ENCODE data around the gene EZH2.

GRCh38 chr7:148930335-148930734 is 46.2 kb upstream of the EZH2 start:
- no peak for TF ChIP-seq EZH2 (IDR thresholded peaks at IDR 0.05; ENCODE audit: insufficient read depth, low read length)
- TF ChIP-seq CTCF (IDR thresholded peaks at IDR 0.05; ENCODE audit: insufficient read depth, low read depth, low read length): no peak

Data from astrocyte (in vitro differentiated cells and primary cell).